Astrocyte (in vitro differentiated cells and primary cell): ENCODE results near the gene LRBA. TPM values are rescaled to one million over a fixed set of nuclear protein-coding genes. Genes with fewer than 3 reads are reported as not detected.

ENCODE experiments used
- DNase-seq: peaks from one replicate; pipeline ENCODE4 v3.0.0-alpha.2; 2010; ENCODE audit warnings: low read depth
- FAIRE-seq: peaks from 2 replicates; lab custom pipeline; 2011; peaks lifted over from hg19 to GRCh38; lab: Jason Lieb, UNC
- H2AFZ ChIP-seq: 2 replicates; pipeline ENCODE4 v1.6.0; 2012; ENCODE audit warnings: low read depth, low read length, inconsistent platforms
- H3K27ac ChIP-seq: 2 replicates; pipeline ENCODE4 v1.5.1; 2011; ENCODE audit warnings: low read depth, low read length, inconsistent platforms
- H3K27me3 ChIP-seq: 2 replicates; pipeline ENCODE4 v1.6.0; 2011; ENCODE audit warnings: low read length, inconsistent platforms; ENCODE audit not compliant: insufficient read depth
- H3K36me3 ChIP-seq: 2 replicates; pipeline ENCODE4 v1.5.1; 2011; ENCODE audit warnings: low read length, inconsistent platforms; ENCODE audit not compliant: insufficient read depth
- H3K4me1 ChIP-seq: 2 replicates; pipeline ENCODE4 v1.5.1; 2011; ENCODE audit warnings: low read length, inconsistent platforms; ENCODE audit not compliant: insufficient read depth
- H3K4me2 ChIP-seq: 2 replicates; pipeline ENCODE4 v1.6.0; 2012; ENCODE audit warnings: low read length, inconsistent platforms
- H3K4me3 ChIP-seq: 2 replicates; pipeline ENCODE4 v1.5.1; 2011; ENCODE audit warnings: low read depth, mild to moderate bottlenecking, low read length, inconsistent platforms; ENCODE audit not compliant: insufficient read depth
- H3K79me2 ChIP-seq: 2 replicates; pipeline ENCODE4 v1.6.0; 2012; ENCODE audit warnings: mild to moderate bottlenecking, low read length, inconsistent platforms; ENCODE audit not compliant: insufficient read depth
- H3K9ac ChIP-seq: 2 replicates; pipeline ENCODE4 v1.6.0; 2012; ENCODE audit warnings: mild to moderate bottlenecking, low read length, inconsistent platforms
- H3K9me3 ChIP-seq: 2 replicates; pipeline ENCODE4 v1.5.1; 2012; ENCODE audit warnings: low read depth, mild to moderate bottlenecking, low read length, inconsistent platforms; ENCODE audit not compliant: insufficient read depth
- H4K20me1 ChIP-seq: 2 replicates; pipeline ENCODE4 v1.6.0; 2012; ENCODE audit warnings: low read length, inconsistent platforms; ENCODE audit not compliant: insufficient read depth
- H3K27ac Mint-ChIP-seq: one replicate; pipeline ENCODE4 v1.8.0; 2021; ENCODE audit warnings: mild to moderate bottlenecking, mixed read lengths; ENCODE audit not compliant: unreplicated experiment
- H3K27me3 Mint-ChIP-seq: one replicate; pipeline ENCODE4 v1.8.0; 2021; ENCODE audit warnings: low read depth, mixed read lengths; ENCODE audit not compliant: unreplicated experiment
- H3K36me3 Mint-ChIP-seq: one replicate; pipeline ENCODE4 v1.8.0; 2021; ENCODE audit warnings: low read depth, mixed read lengths; ENCODE audit not compliant: unreplicated experiment
- H3K4me1 Mint-ChIP-seq: one replicate; pipeline ENCODE4 v1.8.0; 2021; ENCODE audit warnings: low read depth, mixed read lengths; ENCODE audit not compliant: unreplicated experiment
- H3K4me3 Mint-ChIP-seq: one replicate; pipeline ENCODE4 v1.8.0; 2021; ENCODE audit warnings: mild to moderate bottlenecking, moderate library complexity, mixed read lengths; ENCODE audit not compliant: unreplicated experiment
- H3K9me3 Mint-ChIP-seq: one replicate; pipeline ENCODE4 v1.8.0; 2021; ENCODE audit warnings: mild to moderate bottlenecking, mixed read lengths; ENCODE audit not compliant: unreplicated experiment
- CTCF ChIP-seq: IDR thresholded peaks from 2 replicates; pipeline ENCODE4 v1.5.1; 2011; ENCODE audit warnings: low read depth, mild to moderate bottlenecking, inconsistent platforms, low read length, moderate library complexity; ENCODE audit not compliant: insufficient read depth
- EZH2 ChIP-seq: IDR thresholded peaks from 2 replicates; pipeline ENCODE4 v1.6.1; 2012; ENCODE audit warnings: mild to moderate bottlenecking, low read length, inconsistent platforms; ENCODE audit not compliant: insufficient read depth
- total RNA-seq: library from RNA; stranded (reverse); gene quantifications from 2 replicates; pipeline ENCODE4 v1.2.1, GENCODE V29; 2021

Gene LRBA
- total RNA-seq, 1 donor from 2014 or later, result 25.3 TPM

GRCh38 chr4:150375025-150375424 is 640.1 kb downstream of the LRBA start:
- no peak overlapping the region for H3K27ac Mint-ChIP-seq
- Histone ChIP-seq H2AFZ (no peak overlapping the region), H4K20me1 (no peaks in the 10 kb centered on the region), H3K9me3 (no peaks in the 10 kb centered on the region), H3K4me3 (no peak overlapping the region), H3K79me2 (no peaks in the 10 kb centered on the region), H3K36me3 (no peaks in the 10 kb centered on the region), H3K4me2 (no peak overlapping the region), H3K4me1 (no peaks in the 10 kb centered on the region), H3K9ac (no peak overlapping the region), H3K27ac (no peak overlapping the region), H3K27me3 (no peaks in the 10 kb centered on the region)
- no peak for DNase-seq
- no peak overlapping the region for H3K4me3 Mint-ChIP-seq
- peaks cover 1% of the 10 kb centered on the region for H3K36me3 Mint-ChIP-seq
- no peaks in the 10 kb centered on the region for H3K9me3 Mint-ChIP-seq
- no peaks in the 10 kb centered on the region for H3K27me3 Mint-ChIP-seq
- FAIRE-seq, result no peak
- TF ChIP-seq CTCF, result no peak
- no peak for TF ChIP-seq EZH2
- H3K4me1 Mint-ChIP-seq, result no peaks in the 10 kb centered on the region

GRCh38 chr4:150371869-150372268 is 643.2 kb downstream of the LRBA start:
- Mint-ChIP-seq H3K27ac (no peak overlapping the region), H3K9me3 (no peaks in the 10 kb centered on the region), H3K36me3 (peaks cover 1% of the 10 kb centered on the region), H3K4me3 (no peak overlapping the region), H3K4me1 (peaks cover 8% of the 10 kb centered on the region), H3K27me3 (no peaks in the 10 kb centered on the region)
- no peak overlapping the region for H2AFZ ChIP-seq
- no peaks in the 10 kb centered on the region for H3K4me1 ChIP-seq
- TF ChIP-seq EZH2, result no peak
- no peak for TF ChIP-seq CTCF
- no peaks in the 10 kb centered on the region for H4K20me1 ChIP-seq
- no peak for DNase-seq
- no peak overlapping the region for H3K4me2 ChIP-seq
- no peak for FAIRE-seq
- no peak overlapping the region for H3K4me3 ChIP-seq
- no peaks in the 10 kb centered on the region for H3K27me3 ChIP-seq
- no peaks in the 10 kb centered on the region for H3K36me3 ChIP-seq
- no peaks in the 10 kb centered on the region for H3K79me2 ChIP-seq
- no peak overlapping the region for H3K9ac ChIP-seq
- no peak overlapping the region for H3K27ac ChIP-seq
- H3K9me3 ChIP-seq, result no peaks in the 10 kb centered on the region

- H3K4me1 ChIP-seq, result no peaks in the 10 kb centered on the region
- no peaks in the 10 kb centered on the region for H3K79me2 ChIP-seq
- Mint-ChIP-seq H3K27me3 (no peaks in the 10 kb centered on the region), H3K4me1 (peaks cover 15% of the 10 kb centered on the region), H3K27ac (no peak overlapping the region), H3K9me3 (no peaks in the 10 kb centered on the region), H3K4me3 (no peak overlapping the region), H3K36me3 (no peaks in the 10 kb centered on the region)
- H3K36me3 ChIP-seq, result no peaks in the 10 kb centered on the region
- no peak for TF ChIP-seq CTCF
- no peak for TF ChIP-seq EZH2
- H3K9me3 ChIP-seq, result no peaks in the 10 kb centered on the region
- no peak for DNase-seq
- H2AFZ ChIP-seq, result no peak overlapping the region
- FAIRE-seq, result no peak
- H3K4me2 ChIP-seq, result no peak overlapping the region
- H4K20me1 ChIP-seq, result no peaks in the 10 kb centered on the region
- no peaks in the 10 kb centered on the region for H3K27me3 ChIP-seq
- H3K27ac ChIP-seq, result no peak overlapping the region
- no peak overlapping the region for H3K4me3 ChIP-seq
- H3K9ac ChIP-seq, result no peak overlapping the region
Measured at GRCh38 chr4:150369434-150370380, 645.4 kb downstream of the LRBA start.
